Uterus (tissue), 4 donors: Measurements from ENCODE around the gene EPHA1. TPM values are rescaled to one million over a fixed set of nuclear protein-coding genes. Genes with fewer than 3 reads are reported as not detected.

ENCODE experiments used
- DNase-seq, 2 donors: peaks; one replicate each; pipeline ENCODE4 v3.0.0-alpha.2; 2019 to 2020
- H3K27ac ChIP-seq, 2 donors: fragments of 200-600 bp; sonication (generic); 1 replicate in 1 of 2; 2 replicates in 1 of 2; pipeline ENCODE4 v1.5.1; 2016 to 2018
- H3K27me3 ChIP-seq, 2 donors: fragments of 200-600 bp; sonication (generic); one replicate each; pipeline ENCODE4 v1.5.1; 2018 to 2019; ENCODE audit warnings: control low read depth in 1 of 2
- H3K36me3 ChIP-seq, 2 donors: fragments of 200-600 bp; sonication (generic); one replicate each; pipeline ENCODE4 v1.5.1; 2019; ENCODE audit warnings: control low read depth in 1 of 2
- H3K4me1 ChIP-seq, 2 donors: fragments of 200-600 bp; sonication (generic); one replicate each; pipeline ENCODE4 v1.5.1; 2018 to 2019; ENCODE audit warnings: control low read depth in 1 of 2
- H3K4me3 ChIP-seq, 2 donors: fragments of 200-600 bp; sonication (generic); 1 replicate in 1 of 2; 2 replicates in 1 of 2; pipeline ENCODE4 v1.5.1; 2018 to 2019; ENCODE audit warnings: mild to moderate bottlenecking in 1 of 2
- H3K9me3 ChIP-seq, 2 donors: fragments of 200-600 bp; sonication (generic); one replicate each; pipeline ENCODE4 v1.5.1; 2019; ENCODE audit warnings: control low read depth in 1 of 2
- POLR2A ChIP-seq, 2 donors: fragments of 450-650 bp; IDR thresholded peaks; one replicate each; pipeline ENCODE4 v1.6.1; 2016; ENCODE audit warnings: antibody characterized with exemption in 2 of 2, mild to moderate bottlenecking in 1 of 2, moderate library complexity in 1 of 2
- intact Hi-C: fragments of 100-400 bp; cut with DNase I; formaldehyde crosslinking; loops from one replicate; pipeline ENCODE4 v1.15.1; 2023; ENCODE audit warnings: low total_unique reads
- total RNA-seq, 4 donors: library from RNA; depleted of rRNA in 3 of 4; stranded (reverse); fragments of >200 nt in 3 of 4; gene quantifications; one replicate each; pipeline versions ENCODE4 v1.1.0 to v1.2.4, GENCODE V29; 2014 to 2023
- TF ChIP-seq, protein P1 (sequence below), 4 experiments: fragments of 200-600 bp in 2 of 4; fragments of 450-650 bp in 2 of 4; sonication (generic) in 2 of 4; IDR thresholded peaks; one replicate each; pipeline ENCODE4 v1.5.1; 2016 to 2019; ENCODE audit warnings: antibody characterized with exemption in 4 of 4, mild to moderate bottlenecking in 2 of 4, moderate library complexity in 1 of 4
- donor health status: DM: yes; HTN: yes; CAD: no.

EPHA1 gene
- total RNA-seq, 4 donors from 2014 or later = 1.3 to 5.6 (median 1.9) TPM; not detected in 1

DNA sequence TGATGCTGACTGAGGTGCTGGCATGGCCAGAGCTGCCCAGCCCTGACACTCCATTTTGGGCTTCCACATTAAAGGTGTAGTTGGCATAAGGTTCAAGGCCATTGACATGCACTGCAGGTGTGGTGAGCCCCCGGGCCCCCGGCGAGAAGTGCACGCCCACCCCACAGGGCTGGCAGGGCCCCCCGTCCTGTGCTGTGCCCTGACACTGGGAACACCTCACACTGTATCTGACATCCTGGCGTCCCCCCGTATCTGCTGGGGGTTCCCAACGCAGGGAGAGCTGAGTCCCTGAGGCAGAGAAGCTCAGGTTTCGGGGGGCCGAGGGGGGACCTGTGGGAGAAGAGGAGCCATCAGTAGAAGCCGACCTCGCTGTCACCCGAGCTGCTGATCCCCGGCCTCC, 10.0 kb downstream of the EPHA1 start:
- DNase-seq = no peak
- H3K27me3 ChIP-seq = no peaks in the 10 kb centered on the region
- no peak overlapping the region for H3K4me3 ChIP-seq
- H3K4me1 ChIP-seq = no peaks in the 10 kb centered on the region
- no peaks in the 10 kb centered on the region for H3K36me3 ChIP-seq
- H3K9me3 ChIP-seq = no peaks in the 10 kb centered on the region
- H3K27ac ChIP-seq = no peak overlapping the region
- intact Hi-C loops = no loop called here
- TF ChIP-seq POLR2A (IDR thresholded peaks at IDR 0.05) = no peak
- TF ChIP-seq, protein P1, sequence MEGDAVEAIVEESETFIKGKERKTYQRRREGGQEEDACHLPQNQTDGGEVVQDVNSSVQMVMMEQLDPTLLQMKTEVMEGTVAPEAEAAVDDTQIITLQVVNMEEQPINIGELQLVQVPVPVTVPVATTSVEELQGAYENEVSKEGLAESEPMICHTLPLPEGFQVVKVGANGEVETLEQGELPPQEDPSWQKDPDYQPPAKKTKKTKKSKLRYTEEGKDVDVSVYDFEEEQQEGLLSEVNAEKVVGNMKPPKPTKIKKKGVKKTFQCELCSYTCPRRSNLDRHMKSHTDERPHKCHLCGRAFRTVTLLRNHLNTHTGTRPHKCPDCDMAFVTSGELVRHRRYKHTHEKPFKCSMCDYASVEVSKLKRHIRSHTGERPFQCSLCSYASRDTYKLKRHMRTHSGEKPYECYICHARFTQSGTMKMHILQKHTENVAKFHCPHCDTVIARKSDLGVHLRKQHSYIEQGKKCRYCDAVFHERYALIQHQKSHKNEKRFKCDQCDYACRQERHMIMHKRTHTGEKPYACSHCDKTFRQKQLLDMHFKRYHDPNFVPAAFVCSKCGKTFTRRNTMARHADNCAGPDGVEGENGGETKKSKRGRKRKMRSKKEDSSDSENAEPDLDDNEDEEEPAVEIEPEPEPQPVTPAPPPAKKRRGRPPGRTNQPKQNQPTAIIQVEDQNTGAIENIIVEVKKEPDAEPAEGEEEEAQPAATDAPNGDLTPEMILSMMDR (IDR thresholded peaks at IDR 0.05) = no peak

DNA sequence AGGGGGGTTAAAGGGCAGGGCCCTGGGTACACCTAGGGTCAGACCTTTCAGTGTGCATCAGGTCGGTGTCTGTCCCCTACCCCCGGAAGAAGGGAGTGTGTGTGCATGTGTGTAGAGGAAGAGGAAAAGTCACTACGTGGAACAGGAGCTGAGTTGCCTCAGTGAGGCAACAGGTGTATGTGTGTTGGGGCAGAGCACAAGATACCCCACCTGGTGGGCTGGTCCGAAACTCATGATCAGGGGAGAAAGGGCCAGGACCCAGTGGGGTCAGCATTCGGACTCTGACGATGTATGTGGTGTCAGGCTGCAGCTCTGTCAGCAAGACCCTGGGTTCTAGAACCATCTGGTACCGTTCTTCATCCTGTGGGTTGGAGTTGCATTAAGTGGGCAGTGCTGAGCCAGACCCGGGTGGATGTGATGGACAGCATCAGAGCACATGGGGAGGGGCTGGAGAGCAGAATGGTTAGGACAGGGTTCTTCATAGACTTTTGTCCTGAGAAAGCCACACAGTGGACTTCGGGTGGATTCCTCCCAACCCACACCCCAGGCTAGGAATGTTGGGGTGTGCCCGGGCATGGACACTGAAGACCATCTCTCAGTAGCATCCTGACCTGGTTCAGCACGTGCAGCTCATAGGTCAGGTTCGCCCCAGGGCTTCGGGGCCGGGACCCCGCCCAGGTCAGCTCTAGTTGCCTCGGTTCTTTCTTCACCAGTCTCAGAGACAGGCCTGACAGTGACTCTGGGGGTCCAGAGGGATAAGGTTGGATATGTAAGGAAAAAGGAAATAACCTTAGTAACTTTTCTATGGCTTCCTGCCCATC, 10.7 kb downstream of the EPHA1 start:
- no peak for TF ChIP-seq POLR2A (IDR thresholded peaks at IDR 0.05)
- TF ChIP-seq, protein P1 (IDR thresholded peaks at IDR 0.05) = no peak
- Histone ChIP-seq H3K4me3 (no peak overlapping the region), H3K4me1 (peaks cover 2 to 4% of the 10 kb centered on the region in 2 donors), H3K27ac (no peak overlapping the region), H3K27me3 (no peaks in the 10 kb centered on the region), H3K36me3 (no peaks in the 10 kb centered on the region), H3K9me3 (no peaks in the 10 kb centered on the region)
- intact Hi-C loops = no loop called here
- DNase-seq = no peak

DNA sequence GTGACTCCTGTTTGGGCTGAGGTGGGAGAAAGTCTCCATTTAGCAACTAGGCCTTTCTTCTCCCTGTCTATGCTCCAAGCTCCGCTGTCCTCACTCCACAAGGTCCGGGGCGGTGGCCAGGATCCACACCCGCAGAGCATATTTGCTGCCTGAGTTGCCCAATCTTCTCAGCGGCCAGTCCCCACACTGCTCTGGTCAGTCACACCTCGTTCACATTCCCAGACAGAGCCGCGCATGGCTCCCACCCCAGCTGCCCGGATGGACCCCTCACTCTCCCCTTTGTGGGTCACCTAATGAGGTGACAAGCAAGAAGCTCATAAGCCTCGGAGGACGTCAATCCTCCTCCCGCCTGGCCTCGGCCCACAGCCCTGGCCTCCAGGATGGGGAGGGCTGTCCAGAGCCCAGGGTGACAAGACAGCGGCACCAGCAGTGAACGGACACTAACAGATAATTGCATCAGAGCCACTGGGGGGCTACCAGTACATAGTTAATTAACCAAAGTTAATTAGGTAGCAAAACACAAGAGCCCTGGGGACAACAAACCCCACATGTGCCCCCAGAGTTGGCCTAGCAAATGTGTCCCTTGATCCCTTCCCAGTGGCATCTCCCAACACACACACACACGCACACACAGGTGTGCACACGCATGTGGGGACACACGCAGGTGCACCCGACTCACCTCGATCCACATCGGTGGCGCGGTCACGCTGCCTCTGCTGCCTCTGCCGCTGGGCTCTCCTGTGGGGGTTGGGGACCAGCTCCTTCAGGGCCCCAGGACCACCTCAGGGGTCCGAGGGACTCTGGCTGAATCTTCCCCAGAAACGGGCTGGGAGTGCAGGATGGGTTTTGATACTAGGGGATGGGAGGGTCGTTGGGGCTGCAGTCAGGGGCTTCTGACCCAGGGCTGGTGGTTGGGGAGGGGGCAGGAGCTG, 11.8 kb downstream of the EPHA1 start:
- Histone ChIP-seq H3K9me3 (no peaks in the 10 kb centered on the region), H3K27ac (no peak overlapping the region), H3K4me1 (peaks cover 9 to 11% of the 10 kb centered on the region in 2 donors), H3K36me3 (no peaks in the 10 kb centered on the region), H3K27me3 (no peaks in the 10 kb centered on the region), H3K4me3 (no peak overlapping the region)
- TF ChIP-seq, protein P1 (IDR thresholded peaks at IDR 0.05) = no peak
- TF ChIP-seq POLR2A (IDR thresholded peaks at IDR 0.05) = no peak
- no peak for DNase-seq
- intact Hi-C loops = no loop called here

DNA sequence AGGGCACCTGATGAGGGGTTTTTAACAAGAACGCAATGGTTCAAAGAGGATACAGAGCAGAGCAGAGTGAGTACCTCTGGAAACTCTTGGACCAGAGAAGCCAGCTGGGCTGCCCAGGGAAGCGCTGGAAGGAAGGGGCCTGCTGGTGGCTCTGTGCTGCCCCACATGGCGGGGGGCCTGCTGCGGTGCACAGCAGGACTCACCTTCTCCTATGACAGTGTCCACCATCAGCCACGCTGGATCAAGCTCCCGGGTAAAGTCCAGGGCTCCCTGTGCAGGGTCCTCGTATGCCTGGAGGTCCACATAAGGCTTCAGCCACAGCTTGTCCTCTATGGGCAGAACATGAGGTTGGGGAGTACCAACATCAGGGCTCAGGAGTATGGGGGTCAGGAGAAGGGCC, 12.5 kb downstream of the EPHA1 start:
- Histone ChIP-seq H3K27ac (no peak overlapping the region), H3K4me1 (peaks cover 16% of the 10 kb centered on the region in 2 donors), H3K27me3 (no peaks in the 10 kb centered on the region), H3K9me3 (no peaks in the 10 kb centered on the region), H3K4me3 (no peak overlapping the region), H3K36me3 (no peaks in the 10 kb centered on the region)
- no peak for DNase-seq
- TF ChIP-seq POLR2A (IDR thresholded peaks at IDR 0.05) = no peak
- TF ChIP-seq, protein P1 (IDR thresholded peaks at IDR 0.05) = no peak
- intact Hi-C loops = no loop called here
